GM23338 (cell line): ENCODE data around the gene FADD. TPM values are rescaled to one million over a fixed set of nuclear protein-coding genes. Genes with fewer than 3 reads are reported as not detected.

Source experiments
- ATAC-seq: fragments of 200-7000 bp; cut with Tn5 transposase; 3 replicates; pipeline ENCODE4 v1.9.1; 2020
- DNase-seq: peaks from one replicate; pipeline ENCODE4 v3.0.0-alpha.2; 2015; ENCODE audit warnings: low spot score
- H2AFZ ChIP-seq: fragments of 200-600 bp; sonication (generic); 2 replicates; pipeline ENCODE4 v1.8.0; 2016; ENCODE audit warnings: antibody characterized with exemption, mild to moderate bottlenecking, moderate library complexity
- H3F3A ChIP-seq: fragments of 200-600 bp; sonication (generic); replicated peaks from 2 replicates; pipeline ENCODE4 v1.8.0; 2017; ENCODE audit warnings: antibody characterized with exemption, mixed run types, low read depth
- H3K27ac ChIP-seq: fragments of 200-600 bp; sonication (generic); 2 replicates; pipeline ENCODE4 v1.6.1; 2016; ENCODE audit warnings: low read depth
- H3K27me3 ChIP-seq: fragments of 200-600 bp; sonication (generic); 2 replicates; pipeline ENCODE4 v1.8.0; 2016; ENCODE audit warnings: mild to moderate bottlenecking, mixed run types, moderate library complexity; ENCODE audit not compliant: insufficient read depth
- H3K36me3 ChIP-seq: fragments of 200-600 bp; sonication (generic); 2 replicates; pipeline ENCODE4 v1.8.0; 2016; ENCODE audit warnings: mild to moderate bottlenecking; ENCODE audit not compliant: insufficient read depth
- H3K4me1 ChIP-seq: fragments of 200-600 bp; sonication (generic); 2 replicates; pipeline ENCODE4 v1.8.0; 2016; ENCODE audit warnings: mild to moderate bottlenecking, moderate library complexity; ENCODE audit not compliant: insufficient read depth
- H3K4me2 ChIP-seq: fragments of 200-600 bp; sonication (generic); 2 replicates; pipeline ENCODE4 v1.7.1; 2017; ENCODE audit warnings: mixed run types
- H3K4me3 ChIP-seq: fragments of 200-600 bp; sonication (generic); 2 replicates; pipeline ENCODE4 v1.6.1; 2016; ENCODE audit warnings: mixed run types
- H3K79me2 ChIP-seq: fragments of 200-600 bp; sonication (generic); replicated peaks from 2 replicates; pipeline ENCODE4 v1.8.0; 2017; ENCODE audit warnings: mild to moderate bottlenecking; ENCODE audit not compliant: insufficient read depth
- H3K9me2 ChIP-seq: fragments of 200-600 bp; sonication (generic); 2 replicates; pipeline ENCODE4 v1.8.0; 2017; ENCODE audit not compliant: insufficient read depth
- H4K20me1 ChIP-seq: fragments of 200-600 bp; sonication (generic); replicated peaks from 2 replicates; pipeline ENCODE4 v1.8.0; 2017; ENCODE audit warnings: mild to moderate bottlenecking; ENCODE audit not compliant: insufficient read depth
- H3K27ac Mint-ChIP-seq: 2 replicates; pipeline ENCODE4 v1.8.0; 2020; ENCODE audit warnings: inconsistent platforms, mild to moderate bottlenecking, moderate library complexity, mixed read lengths
- H3K27me3 Mint-ChIP-seq: 3 replicates; pipeline ENCODE4 v1.8.0; 2022; ENCODE audit warnings: low read depth, mild to moderate bottlenecking, moderate library complexity, mixed read lengths, inconsistent platforms; ENCODE audit not compliant: insufficient read depth, poor library complexity
- H3K36me3 Mint-ChIP-seq: 3 replicates; pipeline ENCODE4 v1.8.0; 2021; ENCODE audit warnings: low read depth, mild to moderate bottlenecking, inconsistent platforms, moderate library complexity, mixed read lengths
- H3K4me1 Mint-ChIP-seq: 3 replicates; pipeline ENCODE4 v1.8.0; 2020; ENCODE audit warnings: mild to moderate bottlenecking, inconsistent platforms, mixed read lengths
- H3K4me3 Mint-ChIP-seq: 3 replicates; pipeline ENCODE4 v1.8.0; 2021; ENCODE audit warnings: moderate library complexity, mild to moderate bottlenecking, inconsistent platforms, mixed read lengths
- H3K9me3 Mint-ChIP-seq: 3 replicates; pipeline ENCODE4 v1.8.0; 2020; ENCODE audit warnings: moderate library complexity, mild to moderate bottlenecking, inconsistent platforms, mixed read lengths
- CREB1 ChIP-seq: fragments of 250-450 bp; sonication (Bioruptor Pico); IDR thresholded peaks from 2 replicates; pipeline ENCODE4 v1.5.0; 2020; ENCODE audit warnings: low read depth, mild to moderate bottlenecking, moderate library complexity
- CTCF ChIP-seq, 2 experiments: fragments of 200-600 bp in 1 of 2; sonication (generic) in 1 of 2; conservative IDR thresholded peaks; 2 replicates each; pipeline versions ENCODE4 v1.5.1 to v1.6.1; 2016 to 2017; ENCODE audit warnings: antibody characterized with exemption in 2 of 2, low read depth in 2 of 2, mild to moderate bottlenecking in 2 of 2, moderate library complexity in 1 of 2
- EZH2 ChIP-seq: fragments of 200-600 bp; sonication (generic); IDR thresholded peaks from one replicate; pipeline ENCODE4 v1.8.0; 2017; ENCODE audit warnings: antibody characterized with exemption, mild to moderate bottlenecking, low read depth; ENCODE audit not compliant: unreplicated experiment
- EZH2phosphoT487 ChIP-seq: fragments of 200-600 bp; sonication (generic); IDR thresholded peaks from one replicate; pipeline ENCODE4 v1.8.1; 2018; ENCODE audit warnings: antibody characterized with exemption; ENCODE audit not compliant: unreplicated experiment
- JUNB ChIP-seq: IDR thresholded peaks from one replicate; pipeline ENCODE4 v1.6.1; 2016; ENCODE audit warnings: antibody characterized with exemption; ENCODE audit not compliant: unreplicated experiment
- NANOG ChIP-seq: IDR thresholded peaks from 2 replicates; pipeline ENCODE4 v1.6.1; 2016; ENCODE audit warnings: antibody characterized with exemption, borderline replicate concordance
- POLR2AphosphoS5 ChIP-seq: IDR thresholded peaks from 2 replicates; pipeline ENCODE4 v1.6.1; 2016; ENCODE audit warnings: antibody characterized with exemption, low read depth
- ZNF114 ChIP-seq: fragments of 250-450 bp; sonication (Bioruptor Pico); IDR thresholded peaks from 2 replicates; pipeline ENCODE4 v1.5.0; 2020; ENCODE audit warnings: mild to moderate bottlenecking, moderate library complexity
- ZNF331 ChIP-seq: fragments of 250-450 bp; sonication (Bioruptor Pico); IDR thresholded peaks from 2 replicates; pipeline ENCODE4 v1.5.0; 2020; ENCODE audit warnings: low read depth, mild to moderate bottlenecking, moderate library complexity
- ZNF462 ChIP-seq: fragments of 250-450 bp; sonication (Bioruptor Pico); IDR thresholded peaks from 2 replicates; pipeline ENCODE4 v1.5.0; 2020; ENCODE audit warnings: mild to moderate bottlenecking, moderate library complexity
- polyA plus RNA-seq: library from polyadenylated mRNA; unstranded; fragments of >200 nt; fragmentation: Nextera tagmentation; extraction: Ambion mirVana; gene quantifications from 2 replicates; pipeline ENCODE4 v1.2.1, GENCODE V29; 2016
- total RNA-seq: library from RNA; depleted of rRNA; stranded (reverse); fragments of >200 nt; shearing (Covaris generic); gene quantifications from 2 replicates; pipeline ENCODE4 v1.2.3, GENCODE V29; 2014

FADD gene
- total and polyA plus RNA-seq, 2 experiments from 2014 or later, result 19.7 to 65.8 TPM

- ATAC-seq, result no peak
- peaks cover 14% of the 10 kb centered on the region for H3K27me3 Mint-ChIP-seq
- 0 out of 2 replicates have a peak overlapping the region, but pooled peaks have one; percentile 47 for H2AFZ ChIP-seq
Measured at GRCh38 chr11:70240337-70240736, 37.2 kb downstream of the FADD start.

GRCh38 chr11:70241709-70242108 is 38.6 kb downstream of the FADD start:
- Histone ChIP-seq H4K20me1 (no peaks in the 10 kb centered on the region), H3K4me2 (no peak overlapping the region), H3K27ac (no peak overlapping the region), H3K27me3 (no peaks in the 10 kb centered on the region), H2AFZ (no peak overlapping the region), H3K4me1 (no peaks in the 10 kb centered on the region), H3K9me2 (no peaks in the 10 kb centered on the region), H3K4me3 (no peak overlapping the region), H3F3A (no peaks in the 10 kb centered on the region), H3K79me2 (no peaks in the 10 kb centered on the region), H3K36me3 (no peaks in the 10 kb centered on the region)
- no peak for ATAC-seq
- no peak for DNase-seq
- Mint-ChIP-seq H3K4me3 (no peak overlapping the region), H3K9me3 (no peaks in the 10 kb centered on the region), H3K4me1 (no peaks in the 10 kb centered on the region; the same call in 2 of the 3 replicates), H3K27ac (no peak overlapping the region), H3K36me3 (no peaks in the 10 kb centered on the region), H3K27me3 (peaks cover 11% of the 10 kb centered on the region)
- TF ChIP-seq ZNF462 (no peak), CTCF (conservative IDR thresholded peaks at IDR 0.05; ENCODE audit: low read depth in 2 of 2) (no peak), JUNB (no peak), EZH2 (no peak), CREB1 (no peak), EZH2phosphoT487 (no peak), ZNF331 (CRISPR knock-in tag) (no peak), NANOG (no peak)

More at GRCh38 chr11:70240337-70240736, 37.2 kb downstream of the FADD start:
- H3K27me3 ChIP-seq, result no peaks in the 10 kb centered on the region
- Mint-ChIP-seq H3K4me1 (no peaks in the 10 kb centered on the region; the same call in 2 of the 3 replicates), H3K9me3 (no peaks in the 10 kb centered on the region), H3K36me3 (no peaks in the 10 kb centered on the region), H3K27ac (no peak overlapping the region), H3K4me3 (no peak overlapping the region)
- TF ChIP-seq ZNF331 (CRISPR knock-in tag) (no peak), CTCF (conservative IDR thresholded peaks at IDR 0.05; ENCODE audit: low read depth in 2 of 2) (no peak), POLR2AphosphoS5 (no peak), ZNF114 (CRISPR knock-in tag) (no peak), CREB1 (no peak)
- H3K79me2 ChIP-seq, result no peaks in the 10 kb centered on the region
- H3K4me2 ChIP-seq, result no peak overlapping the region
- no peaks in the 10 kb centered on the region for H3K4me1 ChIP-seq
- no peaks in the 10 kb centered on the region for H3F3A ChIP-seq
- H3K36me3 ChIP-seq, result no peaks in the 10 kb centered on the region
- H3K4me3 ChIP-seq, result no peak overlapping the region
- H4K20me1 ChIP-seq, result no peaks in the 10 kb centered on the region
- no peak overlapping the region for H3K27ac ChIP-seq
- no peak for DNase-seq
- H3K9me2 ChIP-seq, result no peaks in the 10 kb centered on the region
